ENCODE data around the gene PARVG. TPM values are rescaled to one million over a fixed set of nuclear protein-coding genes. Genes with fewer than 3 reads are reported as not detected.

PARVG gene
- total RNA-seq, 4 donors from 2014 or later = 5.0 to 25.3 (median 8.4) TPM

GRCh38 chr22:44146088-44146861, 34.5 kb upstream of the PARVG start:
- Histone ChIP-seq H3K27ac (no peak overlapping the region), H3K9me3 (no peaks in the 10 kb centered on the region), H3K36me3 (no peaks in the 10 kb centered on the region), H3K27me3 (no peaks in the 10 kb centered on the region), H3K4me3 (no peak overlapping the region), H3K4me1 (no peaks in the 10 kb centered on the region)
- DNase-seq = no peak
- TF ChIP-seq CTCF (IDR thresholded peaks at IDR 0.05) = no peak
- TF ChIP-seq POLR2A (IDR thresholded peaks at IDR 0.05) = no peak
- intact Hi-C loops (cut with DNase I; ENCODE audit: low total_unique reads) = no loop called here

DNA sequence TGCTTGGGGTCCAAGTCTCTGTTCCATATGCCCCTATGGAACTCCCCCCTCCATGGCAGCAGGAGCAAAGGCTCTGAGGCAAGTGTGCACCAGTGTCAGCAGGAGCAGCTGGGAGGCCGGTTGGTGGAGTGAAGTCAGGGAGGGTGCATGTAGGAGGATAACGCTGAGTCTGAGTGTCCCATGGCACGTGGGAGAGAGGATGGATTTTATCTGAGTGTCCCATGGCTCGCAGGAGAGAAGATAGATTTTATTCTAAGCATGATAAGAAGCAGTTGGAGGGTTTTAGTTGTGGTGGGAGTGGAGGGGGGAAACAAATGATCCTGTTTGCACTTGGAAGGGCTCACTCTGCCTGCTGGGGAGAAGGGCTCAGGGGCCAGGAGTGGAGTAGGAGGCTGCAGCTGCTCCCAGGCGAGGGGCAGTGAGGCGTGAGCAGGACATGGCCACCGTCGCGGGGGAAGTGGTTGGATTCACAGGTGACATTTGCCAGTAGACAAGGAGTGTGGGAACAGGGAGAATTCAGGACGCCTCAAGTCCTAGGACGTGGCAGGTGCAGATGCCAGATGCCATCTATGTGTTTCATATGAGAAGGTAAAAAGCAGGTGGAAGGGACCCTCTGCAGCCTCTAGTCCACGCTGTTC, 33.6 kb upstream of the PARVG start:
- no peaks in the 10 kb centered on the region for H3K4me1 ChIP-seq
- H3K36me3 ChIP-seq = no peaks in the 10 kb centered on the region
- no peak overlapping the region for H3K4me3 ChIP-seq
- TF ChIP-seq CTCF (IDR thresholded peaks at IDR 0.05) (no peak), POLR2A (IDR thresholded peaks at IDR 0.05) (no peak)
- H3K9me3 ChIP-seq = no peaks in the 10 kb centered on the region
- intact Hi-C loops (cut with DNase I; ENCODE audit: low total_unique reads) = no loop called here
- no peaks in the 10 kb centered on the region for H3K27me3 ChIP-seq
- no peak overlapping the region for H3K27ac ChIP-seq
- no peak for DNase-seq

DNA sequence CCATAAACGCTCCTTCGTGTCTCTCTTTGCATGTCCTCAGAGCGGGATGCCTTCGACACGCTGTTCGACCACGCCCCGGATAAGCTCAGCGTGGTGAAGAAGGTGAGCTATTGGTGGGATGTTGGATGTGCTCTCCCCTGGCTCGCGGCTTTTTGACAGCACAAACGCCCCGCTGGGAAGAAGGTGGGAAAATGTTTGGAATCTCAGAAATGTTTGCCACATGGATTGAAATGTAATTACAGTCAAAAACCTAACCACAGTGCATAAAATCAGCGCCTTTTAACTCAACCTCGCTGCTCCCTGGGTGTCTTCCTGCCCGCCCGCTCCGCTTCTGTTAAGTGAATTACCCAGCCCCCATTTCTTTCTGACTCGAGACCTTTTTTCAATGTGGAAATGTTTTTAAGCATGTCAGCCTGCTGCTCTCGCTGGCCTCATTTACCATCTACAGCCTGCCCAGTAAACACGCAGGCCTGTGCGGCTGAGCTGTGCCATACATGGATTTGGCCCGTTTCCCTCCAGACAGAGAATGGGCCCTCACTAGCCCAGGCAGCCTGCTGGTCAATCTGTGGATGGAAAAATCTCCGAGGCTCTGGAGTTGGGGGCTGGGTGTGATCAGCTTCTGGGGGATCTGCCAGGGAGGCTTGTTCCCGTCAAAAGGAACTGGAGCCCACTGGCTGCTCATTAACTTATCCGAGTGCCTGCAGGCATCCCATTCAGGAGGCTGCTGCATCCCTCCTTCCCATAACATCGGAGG, 32.7 kb upstream of the PARVG start:
- Histone ChIP-seq H3K4me3 (no peak overlapping the region), H3K27ac (no peak overlapping the region), H3K9me3 (no peaks in the 10 kb centered on the region), H3K27me3 (no peaks in the 10 kb centered on the region), H3K4me1 (no peaks in the 10 kb centered on the region), H3K36me3 (no peaks in the 10 kb centered on the region)
- TF ChIP-seq CTCF (IDR thresholded peaks at IDR 0.05) (no peak), POLR2A (IDR thresholded peaks at IDR 0.05) (no peak)
- DNase-seq = no peak
- intact Hi-C loops (cut with DNase I; ENCODE audit: low total_unique reads) = no loop called here

- Histone ChIP-seq H3K4me1 (no peaks in the 10 kb centered on the region), H3K4me3 (no peak overlapping the region), H3K27ac (no peak overlapping the region), H3K27me3 (no peaks in the 10 kb centered on the region), H3K9me3 (no peaks in the 10 kb centered on the region), H3K36me3 (no peaks in the 10 kb centered on the region)
- intact Hi-C loops (cut with DNase I; ENCODE audit: low total_unique reads) = no loop called here
- no peak for TF ChIP-seq CTCF (IDR thresholded peaks at IDR 0.05)
- TF ChIP-seq POLR2A (IDR thresholded peaks at IDR 0.05) = no peak
- no peak for DNase-seq
Observed at GRCh38 chr22:44151676-44152075, 29.0 kb upstream of the PARVG start.

- Histone ChIP-seq H3K36me3 (no peaks in the 10 kb centered on the region), H3K27me3 (no peaks in the 10 kb centered on the region), H3K27ac (no peak overlapping the region), H3K4me1 (no peaks in the 10 kb centered on the region), H3K4me3 (no peak overlapping the region), H3K9me3 (no peaks in the 10 kb centered on the region)
- intact Hi-C loops (cut with DNase I; ENCODE audit: low total_unique reads) = no loop called here
- no peak for TF ChIP-seq CTCF (IDR thresholded peaks at IDR 0.05)
- no peak for TF ChIP-seq POLR2A (IDR thresholded peaks at IDR 0.05)
- DNase-seq = no peak
Observed at GRCh38 chr22:44153710-44154109, 27.0 kb upstream of the PARVG start.

Data from uterus (tissue), 4 donors.